ENCODE data around the gene SPEN.

SPEN gene

GRCh38 chr1:15981679-15982078 lies 134.2 kb downstream of the SPEN start:
- no peak overlapping the region for H3K4me3 ChIP-seq (ENCODE audit: low read length)
- TF ChIP-seq CTCF (conservative IDR thresholded peaks at IDR 0.05; ENCODE audit: low read depth, low read length): no peak
- no peak for DNase-seq (ENCODE audit: low read depth)

GRCh38 chr1:15983275-15983674 lies 135.8 kb downstream of the SPEN start:
- no peak overlapping the region for H3K4me3 ChIP-seq (ENCODE audit: low read length)
- no peak for TF ChIP-seq CTCF (conservative IDR thresholded peaks at IDR 0.05; ENCODE audit: low read depth, low read length)
- no peak for DNase-seq (ENCODE audit: low read depth)

- no peak for TF ChIP-seq CTCF (conservative IDR thresholded peaks at IDR 0.05; ENCODE audit: low read depth, low read length)
- no peak for DNase-seq (ENCODE audit: low read depth)
- H3K4me3 ChIP-seq (ENCODE audit: low read length): no peak overlapping the region
Observed at GRCh38 chr1:15985611-15986297, 138.2 kb downstream of the SPEN start.

GRCh38 chr1:15988856-15989736 lies 141.6 kb downstream of the SPEN start:
- no peak for DNase-seq (ENCODE audit: low read depth)
- TF ChIP-seq CTCF (conservative IDR thresholded peaks at IDR 0.05; ENCODE audit: low read depth, low read length): no peak
- H3K4me3 ChIP-seq (ENCODE audit: low read length): no peak overlapping the region

GRCh38 chr1:15989776-15990175 lies 142.3 kb downstream of the SPEN start:
- no peak for DNase-seq (ENCODE audit: low read depth)
- no peak for TF ChIP-seq CTCF (conservative IDR thresholded peaks at IDR 0.05; ENCODE audit: low read depth, low read length)

More at GRCh38 chr1:15989776-15990175, 142.3 kb downstream of the SPEN start:
- H3K4me3 ChIP-seq (ENCODE audit: low read length): no peak overlapping the region

All from retinal pigment epithelial cell (primary cell).